Choroid plexus epithelial cell (primary cell): Measurements from ENCODE around the gene LPXN.

ENCODE experiments used
- DNase-seq: peaks from one replicate; pipeline ENCODE4 v3.0.0-alpha.2; 2010; ENCODE audit warnings: low read depth
- H3K4me3 ChIP-seq: 2 replicates; pipeline ENCODE4 v1.5.1; 2011; ENCODE audit warnings: low read depth, mild to moderate bottlenecking, control low read depth, low read length, moderate library complexity
- TF ChIP-seq, protein P1 (sequence below): conservative IDR thresholded peaks from 2 replicates; pipeline ENCODE4 v1.5.1; 2011; ENCODE audit warnings: low read depth, mild to moderate bottlenecking, control low read depth, inconsistent platforms, low read length, moderate library complexity

LPXN gene

DNA sequence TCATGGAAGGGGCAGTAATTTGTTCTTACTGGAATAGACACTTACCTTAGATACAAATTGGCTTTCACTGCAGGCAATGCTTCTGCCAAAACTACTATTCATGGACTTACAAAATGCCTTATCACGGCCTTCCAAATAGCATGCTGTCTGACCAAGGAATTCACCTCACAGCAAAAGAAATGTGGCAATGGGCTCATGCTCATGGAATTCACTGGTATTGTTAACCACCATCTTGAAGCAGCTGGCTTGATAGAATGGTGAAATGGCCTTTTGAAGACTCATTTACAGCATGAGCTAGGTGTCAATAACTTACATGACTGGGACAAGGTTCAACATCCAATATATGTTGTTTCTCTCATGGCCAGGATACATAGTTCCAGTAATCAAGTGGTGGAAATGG lies 89.7 kb downstream of the LPXN start:
- DNase-seq: no peak
- TF ChIP-seq, protein P1, sequence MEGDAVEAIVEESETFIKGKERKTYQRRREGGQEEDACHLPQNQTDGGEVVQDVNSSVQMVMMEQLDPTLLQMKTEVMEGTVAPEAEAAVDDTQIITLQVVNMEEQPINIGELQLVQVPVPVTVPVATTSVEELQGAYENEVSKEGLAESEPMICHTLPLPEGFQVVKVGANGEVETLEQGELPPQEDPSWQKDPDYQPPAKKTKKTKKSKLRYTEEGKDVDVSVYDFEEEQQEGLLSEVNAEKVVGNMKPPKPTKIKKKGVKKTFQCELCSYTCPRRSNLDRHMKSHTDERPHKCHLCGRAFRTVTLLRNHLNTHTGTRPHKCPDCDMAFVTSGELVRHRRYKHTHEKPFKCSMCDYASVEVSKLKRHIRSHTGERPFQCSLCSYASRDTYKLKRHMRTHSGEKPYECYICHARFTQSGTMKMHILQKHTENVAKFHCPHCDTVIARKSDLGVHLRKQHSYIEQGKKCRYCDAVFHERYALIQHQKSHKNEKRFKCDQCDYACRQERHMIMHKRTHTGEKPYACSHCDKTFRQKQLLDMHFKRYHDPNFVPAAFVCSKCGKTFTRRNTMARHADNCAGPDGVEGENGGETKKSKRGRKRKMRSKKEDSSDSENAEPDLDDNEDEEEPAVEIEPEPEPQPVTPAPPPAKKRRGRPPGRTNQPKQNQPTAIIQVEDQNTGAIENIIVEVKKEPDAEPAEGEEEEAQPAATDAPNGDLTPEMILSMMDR: no peak

More for the DNA sequence above, 89.7 kb downstream of the LPXN start:
- no peak overlapping the region for H3K4me3 ChIP-seq
